ENCODE measurements around the gene SYTL3. TPM values are rescaled to one million over a fixed set of nuclear protein-coding genes. Genes with fewer than 3 reads are reported as not detected.
A peak's percentile ranks its signal among the peaks of the same experiment; 100 is the strongest.

Gene SYTL3
- total and polyA plus RNA-seq, 2 of the 8 experiments (the other 6 are each of a cell fraction or from before 2014, with no cell fraction given), result 0.27 to 0.99 TPM

GRCh38 chr6:158653577-158654354 lies 3.9 kb downstream of the SYTL3 start:
- no peak overlapping the region for H3K9ac ChIP-seq (replicated peaks in 1 of 4; ENCODE audit: extremely low read depth in 1 of 4, low read depth in 3 of 4, low read length in 3 of 4)
- H4K20me1 ChIP-seq (replicated peaks in 1 of 2; ENCODE audit: control insufficient read depth in 1 of 2, insufficient read depth in 2 of 2, low read length in 2 of 2), result no peaks in the 10 kb centered on the region
- H3K27ac ChIP-seq (ENCODE audit: low read depth, low read length), result no peak overlapping the region
- TF ChIP-seq ZNF274 (IDR thresholded peaks at IDR 0.05; ENCODE audit: borderline replicate concordance, extremely low read depth, low read length) (no peak), SP4 (IDR thresholded peaks at IDR 0.05; ENCODE audit: low read length) (no peak), CHD1 (IDR thresholded peaks at IDR 0.05; ENCODE audit: low read depth, low read length) (no peak), NRF1 (IDR thresholded peaks at IDR 0.05; ENCODE audit: low read depth, low read length) (no peak), BACH1 (IDR thresholded peaks at IDR 0.05; ENCODE audit: low read length) (no peak), RBBP5 (IDR thresholded peaks at IDR 0.05; ENCODE audit: borderline replicate concordance, low read depth, low read length) (no peak), CBX8 (IDR thresholded peaks at IDR 0.05; ENCODE audit: borderline replicate concordance, low read depth, low read length) (no peak), GABPA (IDR thresholded peaks at IDR 0.05; ENCODE audit: borderline replicate concordance, insufficient read depth, low read length) (no peak), CTBP2 (IDR thresholded peaks at IDR 0.05; ENCODE audit: borderline replicate concordance, insufficient read depth, insufficient read length, low read length) (no peak), BCL11A (IDR thresholded peaks at IDR 0.05; ENCODE audit: low read depth in 2 of 2, low read length in 2 of 2) (no peak), MAFK (IDR thresholded peaks at IDR 0.05; ENCODE audit: low read depth, low read length) (no peak), CREB1 (IDR thresholded peaks at IDR 0.05) (no peak), TAF1 (IDR thresholded peaks at IDR 0.05; ENCODE audit: low read depth, low read length) (no peak)

More at GRCh38 chr6:158653577-158654354, 3.9 kb downstream of the SYTL3 start:
- WGBS, 2 experiments (ENCODE audit: extremely low coverage in 1 of 2, insufficient coverage in 1 of 2, insufficient read length in 1 of 2, insufficient replicate concordance in 2 of 2, low coverage in 1 of 2, low lambda C conversion rate in 2 of 2, missing lambda C conversion rate in 1 of 2), result 93% methylated on average over 15 of the region's 15 CpGs; no CpG with 5 or more reads in 1 of the 2 experiments
- no peak overlapping the region; the same call in 1 of the 2 replicates for H4K8ac ChIP-seq (ENCODE audit: extremely low read depth, insufficient read depth, low read length)
- no peaks in the 10 kb centered on the region for H3K4me1 ChIP-seq (replicated peaks in 1 of 4; ENCODE audit: control insufficient read depth in 3 of 4, insufficient read depth in 4 of 4, low read length in 3 of 4)
- no peak overlapping the region for H3K4ac ChIP-seq (replicated peaks; ENCODE audit: insufficient read length, low read depth, low read length)
- H2AK5ac ChIP-seq (ENCODE audit: low read depth, low read length), result no peak overlapping the region
- no peak overlapping the region for H3K4me3 ChIP-seq (ENCODE audit: extremely low read depth in 1 of 4, insufficient read depth in 2 of 4, low read depth in 3 of 4, low read length in 4 of 4)
- FAIRE-seq, result no peak
- H2BK15ac ChIP-seq (ENCODE audit: low read length), result peak overlapping the region; percentile 72; the same call in 1 of the 2 replicates
- H3K4me2 ChIP-seq (ENCODE audit: insufficient read depth in 1 of 2, low read depth in 2 of 2, low read length in 2 of 2), result no peak overlapping the region
- no peak for DNase-seq (ENCODE audit: low read depth in 1 of 2, low spot score in 2 of 2)
- H2AFZ ChIP-seq (ENCODE audit: low read length), result no peak overlapping the region; the same call in 1 of the 2 replicates
- H4K5ac ChIP-seq (ENCODE audit: insufficient read length, low read depth, low read length), result no peak overlapping the region
- H3K23me2 ChIP-seq (ENCODE audit: low read depth, low read length), result no peaks in the 10 kb centered on the region
- no peaks in the 10 kb centered on the region for H3K79me2 ChIP-seq (ENCODE audit: control insufficient read depth in 1 of 2, insufficient read depth in 2 of 2, low read length in 2 of 2)
- H3K36me3 ChIP-seq (ENCODE audit: control insufficient read depth in 2 of 4, insufficient read depth in 4 of 4, low read length in 3 of 4), result no peaks in the 10 kb centered on the region
- POLR2A ChIA-PET (ENCODE audit: partially characterized antibody), result interaction anchor here (0.6 to 1.3 kb wide), 2 partner anchors 9 to 38 kb away, joined by 4 to 5 read pairs; partner anchors contain the start of gene DYNLT1
- H2BK120ac ChIP-seq (replicated peaks; ENCODE audit: low read depth, low read length), result no peak overlapping the region
- no peak overlapping the region for H2BK20ac ChIP-seq (ENCODE audit: low read length)
- no peak overlapping the region for H2BK5ac ChIP-seq (ENCODE audit: low read depth, low read length)
- no peak overlapping the region for H3K23ac ChIP-seq (ENCODE audit: insufficient read length)
- no peak overlapping the region for H3K56ac ChIP-seq (replicated peaks; ENCODE audit: insufficient read length, low read depth, low read length)
- H3K79me1 ChIP-seq (ENCODE audit: low read depth, low read length), result no peaks in the 10 kb centered on the region
- H3K27me3 ChIP-seq (replicated peaks in 1 of 4; ENCODE audit: control insufficient read depth in 3 of 4, extremely low read depth in 1 of 4, insufficient read depth in 3 of 4, low read length in 3 of 4), result no peaks in the 10 kb centered on the region
- CTCF ChIA-PET (ENCODE audit: partially characterized antibody), result interaction anchor here (0.6 to 8.7 kb wide), 6 partner anchors 7 to 1620 kb away, joined by 3 to 73 read pairs (median 3); no protein-coding TSS in a partner anchor
- H2BK12ac ChIP-seq (ENCODE audit: low read depth, low read length), result no peak overlapping the region
- H4K91ac ChIP-seq (replicated peaks; ENCODE audit: insufficient read length, low read length), result no peak overlapping the region
- no peak overlapping the region for H3K14ac ChIP-seq (ENCODE audit: insufficient read length)
- H3K9me3 ChIP-seq (ENCODE audit: insufficient read depth in 2 of 2, low read depth in 1 of 2, low read length in 1 of 2), result no peaks in the 10 kb centered on the region
- peak overlapping the region; percentile 20; the same call in 1 of the 2 replicates for H3K18ac ChIP-seq (ENCODE audit: extremely low read depth, low read length)
